Ishikawa (cell line): ENCODE results near the gene SDHAF4.

Source experiments
- CEBPB ChIP-seq: IDR thresholded peaks from 2 replicates; pipeline ENCODE4 v1.6.1; 2012
- CREB1 ChIP-seq: IDR thresholded peaks from 2 replicates; pipeline ENCODE4 v1.6.1; 2012; ENCODE audit warnings: low read depth
- EGR1 ChIP-seq: IDR thresholded peaks from 2 replicates; pipeline ENCODE4 v1.6.1; 2012
- EP300 ChIP-seq: IDR thresholded peaks from 2 replicates; pipeline ENCODE4 v1.6.1; 2012; ENCODE audit warnings: borderline replicate concordance
- FOXM1 ChIP-seq: IDR thresholded peaks from 2 replicates; pipeline ENCODE4 v1.6.1; 2012; ENCODE audit warnings: low read depth, borderline replicate concordance
- NFIC ChIP-seq: IDR thresholded peaks from 2 replicates; pipeline ENCODE4 v1.6.1; 2012
- RAD21 ChIP-seq: IDR thresholded peaks from 2 replicates; pipeline ENCODE4 v1.6.1; 2012; ENCODE audit warnings: low read depth
- REST ChIP-seq: IDR thresholded peaks from 2 replicates; pipeline ENCODE4 v1.6.1; 2012; ENCODE audit warnings: low read depth, mild to moderate bottlenecking
- TAF1 ChIP-seq: IDR thresholded peaks from 2 replicates; pipeline ENCODE4 v1.6.1; 2012; ENCODE audit warnings: low read depth, mild to moderate bottlenecking
- TCF12 ChIP-seq: IDR thresholded peaks from 2 replicates; pipeline ENCODE4 v1.6.1; 2012; ENCODE audit warnings: low read depth
- TEAD4 ChIP-seq: IDR thresholded peaks from 2 replicates; pipeline ENCODE4 v1.6.1; 2012
- YY1 ChIP-seq: IDR thresholded peaks from 2 replicates; pipeline ENCODE4 v1.6.1; 2012; ENCODE audit warnings: low read depth
- ZBTB7A ChIP-seq: IDR thresholded peaks from 2 replicates; pipeline ENCODE4 v1.6.1; 2012; ENCODE audit warnings: low read depth
- TF ChIP-seq, protein P1 (sequence below): IDR thresholded peaks from 2 replicates; pipeline ENCODE4 v1.6.1; 2012
- TF ChIP-seq, protein P2 (sequence below): IDR thresholded peaks from 2 replicates; pipeline ENCODE4 v1.6.1; 2012

SDHAF4 gene

GRCh38 chr6:70551566-70551965 lies 15.2 kb upstream of the SDHAF4 start:
- TF ChIP-seq EGR1 (no peak), FOXM1 (no peak), ZBTB7A (no peak), CEBPB (no peak), REST (no peak), CREB1 (no peak), YY1 (no peak), TCF12 (no peak), NFIC (no peak), EP300 (no peak), RAD21 (no peak), TEAD4 (no peak), TAF1 (no peak)
- TF ChIP-seq, protein P1, sequence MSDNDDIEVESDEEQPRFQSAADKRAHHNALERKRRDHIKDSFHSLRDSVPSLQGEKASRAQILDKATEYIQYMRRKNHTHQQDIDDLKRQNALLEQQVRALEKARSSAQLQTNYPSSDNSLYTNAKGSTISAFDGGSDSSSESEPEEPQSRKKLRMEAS = no peak
- TF ChIP-seq, protein P2, sequence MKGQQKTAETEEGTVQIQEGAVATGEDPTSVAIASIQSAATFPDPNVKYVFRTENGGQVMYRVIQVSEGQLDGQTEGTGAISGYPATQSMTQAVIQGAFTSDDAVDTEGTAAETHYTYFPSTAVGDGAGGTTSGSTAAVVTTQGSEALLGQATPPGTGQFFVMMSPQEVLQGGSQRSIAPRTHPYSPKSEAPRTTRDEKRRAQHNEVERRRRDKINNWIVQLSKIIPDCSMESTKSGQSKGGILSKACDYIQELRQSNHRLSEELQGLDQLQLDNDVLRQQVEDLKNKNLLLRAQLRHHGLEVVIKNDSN = no peak

DNA sequence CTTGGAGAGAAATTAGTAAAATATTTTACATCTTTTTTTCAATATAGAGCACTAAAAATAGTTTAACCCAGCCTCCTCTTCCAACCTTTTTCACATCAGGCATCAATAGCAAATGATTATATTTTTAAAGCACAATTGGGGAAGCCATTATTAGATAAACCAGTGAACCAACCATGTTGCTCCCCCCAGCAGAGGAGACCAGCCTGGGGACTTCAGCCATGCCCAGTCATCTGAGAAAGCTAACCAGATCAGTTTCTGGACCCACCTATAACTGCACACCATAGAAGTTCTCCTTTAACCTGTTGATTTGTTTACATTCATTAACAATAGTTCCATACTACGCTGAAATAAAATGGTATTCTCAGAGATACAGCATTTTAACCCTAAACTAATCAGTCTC lies 13.8 kb upstream of the SDHAF4 start:
- TF ChIP-seq NFIC = no peak
- TF ChIP-seq, protein P2 = no peak
- no peak for TF ChIP-seq TAF1
- no peak for TF ChIP-seq RAD21
- TF ChIP-seq YY1 = no peak
- no peak for TF ChIP-seq EP300
- TF ChIP-seq EGR1 = no peak
- TF ChIP-seq REST = no peak
- no peak for TF ChIP-seq CREB1
- TF ChIP-seq ZBTB7A = no peak
- TF ChIP-seq, protein P1 = no peak
- TF ChIP-seq TCF12 = no peak
- TF ChIP-seq CEBPB = no peak
- TF ChIP-seq TEAD4 = no peak
- no peak for TF ChIP-seq FOXM1

DNA sequence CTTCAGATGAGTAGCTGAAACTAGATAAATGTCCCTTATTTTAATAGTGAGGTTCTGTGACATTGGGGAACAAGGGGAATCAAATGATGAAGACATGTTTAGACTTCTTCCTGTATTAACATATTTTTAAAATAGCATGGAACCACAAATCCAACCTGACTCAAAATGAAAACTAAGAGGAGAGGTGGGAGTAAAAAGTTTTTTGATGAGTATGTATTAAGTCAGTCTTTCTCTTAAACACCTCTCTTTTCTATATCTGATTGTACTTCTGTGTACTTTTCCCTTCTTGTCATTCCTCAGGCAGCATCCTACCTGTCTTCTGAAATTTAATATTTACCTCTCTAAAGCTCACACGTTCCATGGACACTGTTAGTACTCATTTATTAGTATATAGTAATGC lies 8.7 kb upstream of the SDHAF4 start:
- TF ChIP-seq TAF1 (no peak), REST (no peak), CEBPB (no peak), FOXM1 (no peak)

DNA sequence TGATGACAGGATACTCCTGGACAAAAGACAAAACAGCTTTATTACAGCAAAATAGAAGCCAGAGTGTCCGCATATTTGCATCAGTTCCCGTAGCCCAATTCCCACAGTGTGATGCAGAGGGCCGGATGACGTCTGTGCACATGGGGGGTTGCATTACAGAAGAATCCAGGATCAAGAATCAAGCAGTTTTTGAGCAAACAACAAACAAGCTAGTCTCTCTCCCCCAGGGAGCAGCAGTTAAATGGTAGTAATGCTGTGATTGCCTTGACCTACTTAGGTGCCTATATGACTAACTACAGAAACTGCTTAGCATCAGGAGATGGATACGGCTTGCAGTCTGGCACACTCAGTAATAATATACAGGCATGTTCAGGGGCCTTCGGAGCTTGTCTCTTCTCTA lies 3.2 kb upstream of the SDHAF4 start:
- TF ChIP-seq TCF12 (no peak), CREB1 (no peak), FOXM1 (no peak), RAD21 (no peak), TEAD4 (no peak), NFIC (no peak), TAF1 (no peak), REST (no peak), CEBPB (no peak), EGR1 (no peak), YY1 (no peak), ZBTB7A (no peak), EP300 (no peak)
- TF ChIP-seq, protein P1 = no peak
- TF ChIP-seq, protein P2 = no peak
